Cardiac fibroblast (primary cell): ENCODE data around the gene NEDD4L.

ENCODE experiments used
- DNase-seq, 2 donors: peaks; one replicate each; pipeline versions ENCODE4 v3.0.0 to v3.0.0-alpha.2; 2010; ENCODE audit warnings: low read depth in 2 of 2
- H3K4me3 ChIP-seq, 2 donors: replicated peaks in 1 of 2; 1 replicate in 1 of 2; 2 replicates in 1 of 2; pipeline ENCODE4 v1.5.1; 2011; ENCODE audit warnings: low read depth in 2 of 2, low read length in 2 of 2, mild to moderate bottlenecking in 2 of 2, moderate library complexity in 1 of 2
- TF ChIP-seq, protein P1 (sequence below): IDR thresholded peaks from one replicate; pipeline ENCODE4 v1.5.1; 2011; ENCODE audit warnings: low read depth, mild to moderate bottlenecking, low read length, inconsistent platforms

The NEDD4L gene

DNA sequence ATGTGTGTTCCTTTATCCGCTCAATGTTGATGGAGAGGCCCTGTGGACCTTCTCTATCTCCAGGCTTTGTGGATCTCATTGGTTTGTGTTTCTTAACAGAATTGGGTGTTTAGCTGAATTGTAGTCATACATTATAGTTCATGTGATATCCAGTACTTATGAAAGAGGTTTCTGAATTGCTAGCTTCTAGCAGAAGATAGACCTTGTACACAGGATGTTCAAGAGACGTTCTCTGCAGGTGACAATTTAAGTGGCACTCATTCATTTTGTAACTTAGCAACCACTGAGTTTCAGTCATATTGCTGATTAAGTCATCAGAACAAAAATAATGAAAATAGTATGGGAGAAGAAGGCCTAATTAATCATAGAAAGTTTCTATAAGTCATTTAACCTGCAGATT is 305.6 kb downstream of the NEDD4L start:
- no peak for DNase-seq
- TF ChIP-seq, protein P1, sequence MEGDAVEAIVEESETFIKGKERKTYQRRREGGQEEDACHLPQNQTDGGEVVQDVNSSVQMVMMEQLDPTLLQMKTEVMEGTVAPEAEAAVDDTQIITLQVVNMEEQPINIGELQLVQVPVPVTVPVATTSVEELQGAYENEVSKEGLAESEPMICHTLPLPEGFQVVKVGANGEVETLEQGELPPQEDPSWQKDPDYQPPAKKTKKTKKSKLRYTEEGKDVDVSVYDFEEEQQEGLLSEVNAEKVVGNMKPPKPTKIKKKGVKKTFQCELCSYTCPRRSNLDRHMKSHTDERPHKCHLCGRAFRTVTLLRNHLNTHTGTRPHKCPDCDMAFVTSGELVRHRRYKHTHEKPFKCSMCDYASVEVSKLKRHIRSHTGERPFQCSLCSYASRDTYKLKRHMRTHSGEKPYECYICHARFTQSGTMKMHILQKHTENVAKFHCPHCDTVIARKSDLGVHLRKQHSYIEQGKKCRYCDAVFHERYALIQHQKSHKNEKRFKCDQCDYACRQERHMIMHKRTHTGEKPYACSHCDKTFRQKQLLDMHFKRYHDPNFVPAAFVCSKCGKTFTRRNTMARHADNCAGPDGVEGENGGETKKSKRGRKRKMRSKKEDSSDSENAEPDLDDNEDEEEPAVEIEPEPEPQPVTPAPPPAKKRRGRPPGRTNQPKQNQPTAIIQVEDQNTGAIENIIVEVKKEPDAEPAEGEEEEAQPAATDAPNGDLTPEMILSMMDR = no peak

DNA sequence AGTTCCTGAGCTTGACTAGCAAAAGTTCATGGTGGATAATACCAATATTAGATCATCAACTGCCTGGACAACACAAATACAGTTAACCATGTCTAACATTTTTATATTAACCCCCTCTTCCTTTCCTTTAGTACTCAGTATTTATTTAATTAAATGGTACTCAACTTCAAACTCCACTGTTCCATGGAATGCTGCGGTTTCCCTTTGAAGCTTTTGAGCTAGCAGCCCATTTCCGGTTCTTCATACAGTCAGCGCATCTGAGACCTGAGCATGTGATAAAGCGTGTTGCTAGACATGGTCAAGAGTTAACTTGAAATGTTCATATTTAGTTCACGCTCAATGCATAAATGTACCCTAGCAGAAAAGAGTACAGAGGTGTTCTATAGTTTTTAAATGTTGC is 306.5 kb downstream of the NEDD4L start:
- DNase-seq = no peak
- TF ChIP-seq, protein P1 = no peak
- H3K4me3 ChIP-seq = no peak overlapping the region

More for the DNA sequence above, 305.6 kb downstream of the NEDD4L start:
- no peak overlapping the region for H3K4me3 ChIP-seq

DNA sequence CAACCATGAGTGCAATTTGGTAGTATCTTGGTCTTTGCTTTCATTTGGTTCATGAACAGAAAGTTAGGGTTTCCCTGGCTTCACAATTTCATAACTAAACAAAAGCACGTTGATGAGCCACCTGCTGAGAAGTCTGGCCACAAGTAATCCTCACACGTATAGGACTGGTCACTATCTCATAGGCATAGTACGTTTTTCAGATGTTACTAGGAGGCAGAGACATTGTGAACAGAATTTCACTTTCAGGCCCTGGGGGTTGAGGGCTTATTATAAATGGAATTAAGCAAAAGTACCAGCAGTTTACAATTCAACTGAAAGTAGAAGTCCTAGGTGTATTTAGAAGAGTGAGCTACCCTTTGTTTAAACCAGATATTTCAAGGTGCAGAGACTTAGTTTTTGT is 307.8 kb downstream of the NEDD4L start:
- TF ChIP-seq, protein P1 = no peak
- DNase-seq = no peak
- no peak overlapping the region for H3K4me3 ChIP-seq

DNA sequence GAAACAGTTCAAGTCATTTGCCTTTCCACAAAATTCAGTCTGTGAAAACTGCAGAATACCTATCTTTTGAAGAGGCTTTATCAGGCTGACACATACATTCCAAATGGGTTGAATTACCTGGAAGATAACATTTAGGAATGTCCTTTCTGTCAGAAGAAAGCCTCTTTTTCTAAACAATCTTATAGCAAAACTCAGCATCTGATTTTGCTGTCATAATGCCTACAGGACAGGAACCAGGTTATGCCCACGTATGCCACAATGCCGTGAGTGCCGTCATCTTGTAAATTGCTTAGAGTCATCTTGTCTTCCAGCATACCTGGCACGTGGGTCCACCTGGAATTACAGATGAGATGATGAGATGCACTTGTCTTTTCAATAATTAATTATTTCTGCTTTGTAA is 309.6 kb downstream of the NEDD4L start:
- TF ChIP-seq, protein P1 = no peak
- H3K4me3 ChIP-seq = no peak overlapping the region
- no peak for DNase-seq

DNA sequence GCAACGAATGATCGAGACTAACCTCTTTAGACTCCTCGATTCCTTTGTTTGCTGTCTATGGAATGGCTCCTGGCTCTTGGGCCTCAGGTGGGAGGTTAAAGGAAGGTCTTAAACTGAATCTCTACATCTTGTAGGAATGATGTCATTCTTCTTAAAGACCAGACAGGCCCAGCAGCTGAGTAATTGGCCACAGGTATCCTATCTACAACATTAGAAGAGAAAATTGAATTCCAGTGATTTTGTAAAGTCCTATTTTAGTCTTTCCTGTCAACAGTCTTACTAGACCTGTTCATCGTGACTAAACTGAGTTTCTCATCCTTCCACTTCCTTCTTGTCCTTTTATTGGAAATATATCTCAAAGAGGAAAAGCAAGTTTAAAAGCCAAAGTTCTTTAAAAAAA is 310.0 kb downstream of the NEDD4L start:
- no peak for DNase-seq
- TF ChIP-seq, protein P1 = no peak
- no peak overlapping the region for H3K4me3 ChIP-seq

DNA sequence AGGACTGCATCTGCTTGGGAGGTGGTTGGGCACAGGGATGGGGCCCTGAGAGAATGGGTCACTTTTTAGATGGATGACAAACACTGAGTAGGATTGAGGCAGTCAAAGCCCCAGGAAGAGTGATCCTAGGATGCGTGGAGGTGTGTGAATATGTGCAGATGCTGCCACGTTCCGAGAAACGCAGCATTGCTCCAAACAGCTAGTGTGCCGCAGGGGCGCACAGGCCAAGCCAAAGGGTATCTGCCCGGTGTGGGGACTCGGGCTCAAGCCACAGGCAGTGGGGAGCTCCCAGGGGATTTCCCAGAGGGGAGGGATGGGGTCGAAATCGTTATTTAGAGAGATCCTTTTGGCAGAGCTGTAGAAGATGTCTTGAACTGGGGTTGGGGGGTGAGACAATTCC is 310.8 kb downstream of the NEDD4L start:
- DNase-seq = no peak
- H3K4me3 ChIP-seq = no peak overlapping the region
- TF ChIP-seq, protein P1 = no peak

DNA sequence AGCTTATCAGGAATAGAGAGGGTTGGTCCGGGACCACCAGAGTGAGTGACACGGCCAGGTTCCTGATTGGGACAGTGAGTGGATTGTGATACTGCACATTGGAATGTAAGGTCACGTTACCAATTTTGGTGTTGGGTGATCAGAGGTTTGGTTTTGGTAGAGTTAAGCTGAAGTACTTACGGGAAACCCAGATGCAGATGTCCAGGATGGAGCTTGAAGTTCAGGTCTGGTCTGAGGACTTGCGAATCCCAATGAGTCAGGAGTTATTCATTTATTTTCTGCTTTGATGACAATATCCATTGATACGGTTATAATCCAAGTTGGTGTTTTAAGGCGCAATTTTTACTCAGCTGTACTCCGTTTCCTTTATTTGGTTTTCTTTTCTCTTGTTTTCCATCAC is 311.2 kb downstream of the NEDD4L start:
- DNase-seq = no peak
- no peak overlapping the region for H3K4me3 ChIP-seq
- TF ChIP-seq, protein P1 = no peak
